Measurements from ENCODE around the gene FOXL2.
"Not testable (repeated sequence)": the region's sequence is repeated elsewhere in the genome, so short reads cannot be mapped to it uniquely, and the experiment has no call there.

DNA sequence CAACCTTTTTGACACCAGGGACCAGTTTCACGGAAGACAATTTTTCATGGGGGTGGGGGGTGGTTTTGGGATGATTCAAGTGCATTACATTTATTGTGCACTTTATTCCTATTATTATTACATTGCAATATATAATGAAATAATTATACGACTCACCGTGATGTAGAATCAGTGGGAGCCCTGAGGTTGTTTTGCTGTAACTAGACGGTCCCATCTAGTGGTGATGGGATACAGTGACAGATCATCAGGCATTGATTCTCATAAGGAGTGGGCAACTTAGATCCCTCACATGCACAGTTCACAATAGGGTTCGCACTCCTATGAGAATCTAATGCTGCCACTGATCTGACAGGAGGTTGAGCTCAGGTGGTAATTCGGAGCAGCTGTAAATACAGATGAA, 24.5 kb downstream of the FOXL2 start:
- TF ChIP-seq RCOR1 (IDR thresholded peaks at IDR 0.05; ENCODE audit: low read depth, low read length); POLR2A (IDR thresholded peaks at IDR 0.05; ENCODE audit: low read length); KDM5A (IDR thresholded peaks at IDR 0.05); HOXA7 (CRISPR knock-in tag; IDR thresholded peaks at IDR 0.05); JUN (IDR thresholded peaks at IDR 0.05); CEBPB (IDR thresholded peaks at IDR 0.05); SMC3 (IDR thresholded peaks at IDR 0.05); MYC (IDR thresholded peaks at IDR 0.05; ENCODE audit: borderline replicate concordance, low read length); SREBF2 (IDR thresholded peaks at IDR 0.05): not testable (repeated sequence)
- TF ChIP-seq, protein P1, sequence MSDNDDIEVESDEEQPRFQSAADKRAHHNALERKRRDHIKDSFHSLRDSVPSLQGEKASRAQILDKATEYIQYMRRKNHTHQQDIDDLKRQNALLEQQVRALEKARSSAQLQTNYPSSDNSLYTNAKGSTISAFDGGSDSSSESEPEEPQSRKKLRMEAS (IDR thresholded peaks at IDR 0.05) = not testable (repeated sequence)
- TF ChIP-seq, protein P2, sequence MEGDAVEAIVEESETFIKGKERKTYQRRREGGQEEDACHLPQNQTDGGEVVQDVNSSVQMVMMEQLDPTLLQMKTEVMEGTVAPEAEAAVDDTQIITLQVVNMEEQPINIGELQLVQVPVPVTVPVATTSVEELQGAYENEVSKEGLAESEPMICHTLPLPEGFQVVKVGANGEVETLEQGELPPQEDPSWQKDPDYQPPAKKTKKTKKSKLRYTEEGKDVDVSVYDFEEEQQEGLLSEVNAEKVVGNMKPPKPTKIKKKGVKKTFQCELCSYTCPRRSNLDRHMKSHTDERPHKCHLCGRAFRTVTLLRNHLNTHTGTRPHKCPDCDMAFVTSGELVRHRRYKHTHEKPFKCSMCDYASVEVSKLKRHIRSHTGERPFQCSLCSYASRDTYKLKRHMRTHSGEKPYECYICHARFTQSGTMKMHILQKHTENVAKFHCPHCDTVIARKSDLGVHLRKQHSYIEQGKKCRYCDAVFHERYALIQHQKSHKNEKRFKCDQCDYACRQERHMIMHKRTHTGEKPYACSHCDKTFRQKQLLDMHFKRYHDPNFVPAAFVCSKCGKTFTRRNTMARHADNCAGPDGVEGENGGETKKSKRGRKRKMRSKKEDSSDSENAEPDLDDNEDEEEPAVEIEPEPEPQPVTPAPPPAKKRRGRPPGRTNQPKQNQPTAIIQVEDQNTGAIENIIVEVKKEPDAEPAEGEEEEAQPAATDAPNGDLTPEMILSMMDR (IDR thresholded peaks at IDR 0.05) = not testable (repeated sequence)
- TF ChIP-seq, protein P3, sequence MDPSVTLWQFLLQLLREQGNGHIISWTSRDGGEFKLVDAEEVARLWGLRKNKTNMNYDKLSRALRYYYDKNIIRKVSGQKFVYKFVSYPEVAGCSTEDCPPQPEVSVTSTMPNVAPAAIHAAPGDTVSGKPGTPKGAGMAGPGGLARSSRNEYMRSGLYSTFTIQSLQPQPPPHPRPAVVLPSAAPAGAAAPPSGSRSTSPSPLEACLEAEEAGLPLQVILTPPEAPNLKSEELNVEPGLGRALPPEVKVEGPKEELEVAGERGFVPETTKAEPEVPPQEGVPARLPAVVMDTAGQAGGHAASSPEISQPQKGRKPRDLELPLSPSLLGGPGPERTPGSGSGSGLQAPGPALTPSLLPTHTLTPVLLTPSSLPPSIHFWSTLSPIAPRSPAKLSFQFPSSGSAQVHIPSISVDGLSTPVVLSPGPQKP (IDR thresholded peaks at IDR 0.05; ENCODE audit: low read depth, low read length) = not testable (repeated sequence)
